HG03521 (cell line): ENCODE results near the gene GOPC.
"Not testable (repeated sequence)": the region's sequence is repeated elsewhere in the genome, so short reads cannot be mapped to it uniquely, and the experiment has no call there.

Experiments
- ATAC-seq: cut with Tn5 transposase; IDR thresholded peaks from one replicate; pipeline ENCODE4 v1.9.1; 2021; ENCODE audit warnings: mild to moderate bottlenecking, moderate library complexity; ENCODE audit not compliant: unreplicated experiment

Gene GOPC

DNA sequence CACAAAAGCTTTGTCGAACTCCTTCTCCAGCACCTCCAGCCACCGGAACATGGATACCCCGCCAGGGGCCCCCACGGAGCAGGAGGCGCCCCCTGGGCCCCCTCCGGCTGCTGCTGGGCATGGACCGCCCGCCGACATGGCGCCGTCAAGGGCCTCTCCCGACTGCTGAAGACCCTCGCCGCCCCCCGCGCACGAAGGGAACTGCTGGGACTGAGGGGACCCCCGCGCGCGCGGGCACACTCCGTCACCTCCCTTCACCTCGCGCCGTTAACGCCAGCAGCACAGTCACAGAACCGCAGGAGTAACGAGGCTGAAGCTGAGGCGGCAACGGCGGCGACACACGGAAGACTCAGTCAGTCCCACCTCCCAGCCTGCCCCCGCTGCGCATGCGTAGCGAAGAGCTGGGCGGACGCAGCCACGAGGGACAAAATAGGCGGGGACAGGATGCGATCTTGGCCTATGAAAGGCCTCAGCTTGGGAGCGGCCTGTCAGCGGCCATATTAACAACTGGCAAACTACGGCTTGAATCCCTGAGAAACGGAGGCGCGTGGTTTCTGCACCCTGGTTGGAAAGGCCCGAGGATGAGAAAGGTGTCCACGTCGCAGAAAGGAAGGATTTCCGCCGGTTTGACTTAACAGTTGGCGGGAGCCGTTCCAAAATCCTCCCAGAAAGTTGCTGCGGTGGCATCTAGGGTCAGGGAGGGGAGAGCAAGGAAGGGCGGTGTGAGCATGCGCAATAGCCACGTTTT, at the start of gene GOPC:
Gene GOPC, minus strand, starts transcription at position 361 of the 748 bp plus-strand sequence. Its CDS starts 223 bp downstream, at position 138.
- ATAC-seq, result peak; percentile 89

DNA sequence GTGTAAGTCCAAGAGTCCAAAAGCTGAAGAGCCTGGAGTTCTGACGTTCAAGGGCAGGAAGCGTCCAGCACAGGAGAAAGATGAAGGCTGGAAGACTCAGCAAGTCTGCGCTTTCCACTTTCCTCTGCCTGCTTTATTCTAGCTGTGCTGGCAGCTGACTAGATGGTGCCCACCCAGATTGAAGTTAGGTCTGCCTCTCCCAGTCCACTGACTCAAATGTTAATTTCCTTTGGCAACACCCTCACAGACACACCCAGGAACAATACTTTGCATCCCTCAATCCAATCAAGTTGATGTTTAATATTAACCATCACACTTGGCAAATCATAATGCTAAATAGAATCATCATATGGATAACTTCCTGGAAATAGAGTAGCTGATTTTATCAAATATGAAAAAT, 49.7 kb upstream of the GOPC start:
- not testable (repeated sequence) for ATAC-seq

DNA sequence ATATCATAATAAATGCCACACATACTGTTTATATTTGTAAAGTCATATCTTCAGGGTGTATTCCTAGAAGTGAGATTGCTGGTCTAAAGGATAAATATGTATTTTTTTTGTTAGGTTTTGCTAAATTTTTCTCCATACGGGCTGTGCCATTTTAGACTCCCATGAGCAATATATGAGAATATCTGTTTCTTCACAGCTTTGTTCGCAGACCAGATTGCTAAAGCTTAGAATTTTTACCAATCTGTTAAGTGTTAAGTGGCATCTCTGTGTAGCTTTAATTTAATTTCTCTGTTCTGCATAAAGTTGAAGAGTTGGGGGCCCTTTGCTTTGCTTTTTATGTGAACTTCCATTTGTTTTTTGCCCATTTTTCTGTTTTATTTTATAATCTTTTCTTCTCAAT, 40.7 kb upstream of the GOPC start:
- ATAC-seq, result no peak

DNA sequence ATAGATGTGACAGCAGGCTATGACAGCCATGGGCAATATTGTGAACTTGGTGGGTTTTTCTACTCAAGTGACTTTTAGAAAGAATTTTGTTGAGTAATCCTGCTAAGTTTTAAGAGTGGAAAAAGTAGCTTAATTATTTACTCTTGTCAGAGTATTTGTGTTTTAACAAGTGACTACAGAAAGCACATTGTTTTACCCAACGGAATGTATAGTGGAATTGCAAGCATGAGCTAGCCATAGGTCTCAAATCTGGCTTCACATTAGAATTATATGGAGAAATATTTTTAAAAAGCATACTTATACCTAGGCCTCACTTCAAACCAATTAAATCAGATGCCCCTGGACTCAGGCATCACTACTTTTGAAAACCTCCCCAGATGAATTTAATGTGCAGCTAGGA, 35.5 kb upstream of the GOPC start:
- no peak for ATAC-seq

DNA sequence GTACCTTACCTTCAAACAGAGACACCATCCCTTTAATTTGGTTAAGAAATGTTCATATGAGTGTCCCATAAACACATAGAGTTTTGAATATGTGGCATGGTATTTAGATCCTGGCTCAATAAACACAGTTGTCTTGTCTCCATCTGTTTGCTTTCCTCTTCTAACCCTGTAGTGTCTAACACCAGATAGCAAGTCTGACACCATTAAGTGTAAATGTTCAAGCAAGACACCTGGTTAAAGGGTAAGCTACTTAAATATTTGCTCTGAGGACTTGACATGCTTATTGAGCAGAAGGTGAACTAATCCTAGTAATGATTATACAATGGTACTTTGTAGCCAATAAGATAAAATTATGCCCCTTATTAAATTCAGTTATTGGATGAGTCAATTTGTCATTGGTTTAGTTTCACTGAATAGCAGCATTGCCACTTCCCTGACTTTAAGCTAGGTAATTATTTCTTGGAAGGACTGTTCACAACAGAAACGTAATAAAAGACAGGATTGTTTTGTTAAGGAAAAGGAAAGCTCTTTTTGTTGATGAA, 26.9 kb upstream of the GOPC start:
- ATAC-seq, result no peak

DNA sequence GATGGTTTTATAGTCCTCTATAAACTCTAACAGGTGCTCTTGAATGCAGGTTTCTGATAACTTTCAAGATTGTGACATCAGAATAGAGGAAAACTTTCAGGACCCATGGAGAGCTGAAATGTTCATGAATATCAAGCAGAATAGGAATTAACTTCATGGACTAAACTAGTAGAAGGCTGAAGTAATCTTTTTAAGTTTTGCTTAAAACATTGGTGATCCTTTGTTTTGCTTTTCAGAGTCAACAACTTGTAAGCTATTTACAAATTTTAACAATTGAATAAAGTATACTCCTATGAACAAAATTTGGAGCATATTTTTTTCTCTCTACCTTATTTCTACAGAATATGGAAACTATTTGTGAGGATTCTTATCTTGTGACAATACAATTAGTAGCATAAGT, 25.2 kb upstream of the GOPC start:
- ATAC-seq, result no peak

DNA sequence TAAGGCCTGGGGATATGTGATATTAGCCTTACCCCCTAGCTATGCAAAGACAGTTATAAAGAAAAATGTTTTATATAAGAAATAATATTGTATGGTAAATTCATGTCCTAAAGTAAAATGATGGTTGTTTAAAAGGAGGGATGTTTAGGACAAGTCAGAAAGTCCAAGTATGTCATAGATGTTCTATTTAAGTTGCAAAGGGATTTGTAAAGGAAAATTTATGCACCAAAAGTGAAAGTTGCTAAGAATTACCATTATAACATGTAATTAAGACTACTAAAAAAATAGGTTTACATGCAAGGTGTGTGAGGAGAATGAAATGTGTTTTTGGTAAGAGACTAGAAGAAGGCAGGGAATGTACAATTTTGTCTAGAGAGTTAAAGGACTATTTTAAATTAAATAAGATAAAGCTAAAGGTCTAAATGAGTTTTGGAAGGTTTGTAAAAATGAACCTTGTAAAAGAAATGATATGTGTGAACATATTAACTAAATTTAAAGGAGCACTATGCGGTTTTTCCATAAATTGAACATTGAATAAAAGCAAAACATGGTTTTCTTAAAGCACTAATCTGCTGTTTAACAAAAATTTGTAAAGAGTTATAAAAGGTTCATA, 22.7 kb upstream of the GOPC start:
- no peak for ATAC-seq

DNA sequence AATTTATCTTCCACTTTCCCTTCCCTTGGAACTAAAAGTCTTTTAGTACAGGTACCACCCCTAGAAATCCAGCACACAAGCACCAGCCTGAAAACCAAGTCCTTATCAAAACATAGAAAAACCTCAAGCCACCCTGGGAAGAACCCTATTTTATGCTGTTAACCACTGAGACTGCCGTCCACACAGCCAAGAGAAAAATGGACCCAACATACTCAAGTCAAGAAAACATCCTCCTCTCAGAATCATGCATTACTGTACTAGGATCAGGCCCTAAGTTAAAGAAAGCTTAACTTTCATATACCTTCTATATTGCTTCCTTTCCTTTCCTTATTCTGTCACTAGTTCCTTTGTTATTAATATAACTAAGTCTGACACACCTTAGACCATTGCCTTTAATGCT, 16.9 kb upstream of the GOPC start:
- no peak for ATAC-seq

DNA sequence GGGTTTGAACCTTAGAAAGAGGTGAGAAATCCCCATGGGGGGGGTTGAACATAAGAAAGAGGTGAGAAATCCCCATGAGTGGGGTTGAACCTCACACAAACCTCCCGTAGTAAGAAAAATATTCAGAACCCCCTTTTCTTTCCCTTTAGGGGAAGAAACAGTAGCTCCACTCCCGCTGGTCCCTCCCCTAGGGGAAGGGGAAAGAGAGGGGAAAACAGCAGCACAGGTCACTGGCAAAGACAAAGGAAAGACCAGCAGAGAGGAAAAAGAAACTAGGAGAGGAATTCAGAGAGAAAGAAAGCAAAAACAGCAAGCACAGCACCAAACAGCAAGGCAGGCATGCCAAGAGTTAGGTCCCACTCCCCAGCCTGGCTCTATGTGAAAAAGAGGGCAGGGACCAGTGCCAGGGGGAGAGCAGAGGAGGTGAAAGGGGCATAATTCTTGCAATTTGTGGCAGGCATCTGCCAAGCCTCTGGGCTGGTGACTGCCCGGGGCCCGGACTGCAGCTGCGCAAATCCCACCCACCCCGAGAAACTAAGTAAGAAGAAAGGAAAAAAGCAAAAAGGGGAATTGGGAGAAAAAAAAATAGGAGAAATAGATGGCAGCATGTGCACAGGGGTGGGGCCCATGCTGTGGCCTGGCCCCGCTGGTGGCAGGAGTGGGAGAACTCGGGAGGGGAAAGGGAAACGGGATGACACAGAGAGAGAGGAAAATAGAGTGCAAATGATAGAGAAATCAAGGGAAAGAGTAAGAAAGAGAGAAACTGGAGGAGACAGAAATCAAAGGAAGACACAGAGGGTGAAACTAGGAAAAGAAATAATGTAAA, 15.1 kb upstream of the GOPC start:
- ATAC-seq, result no peak

DNA sequence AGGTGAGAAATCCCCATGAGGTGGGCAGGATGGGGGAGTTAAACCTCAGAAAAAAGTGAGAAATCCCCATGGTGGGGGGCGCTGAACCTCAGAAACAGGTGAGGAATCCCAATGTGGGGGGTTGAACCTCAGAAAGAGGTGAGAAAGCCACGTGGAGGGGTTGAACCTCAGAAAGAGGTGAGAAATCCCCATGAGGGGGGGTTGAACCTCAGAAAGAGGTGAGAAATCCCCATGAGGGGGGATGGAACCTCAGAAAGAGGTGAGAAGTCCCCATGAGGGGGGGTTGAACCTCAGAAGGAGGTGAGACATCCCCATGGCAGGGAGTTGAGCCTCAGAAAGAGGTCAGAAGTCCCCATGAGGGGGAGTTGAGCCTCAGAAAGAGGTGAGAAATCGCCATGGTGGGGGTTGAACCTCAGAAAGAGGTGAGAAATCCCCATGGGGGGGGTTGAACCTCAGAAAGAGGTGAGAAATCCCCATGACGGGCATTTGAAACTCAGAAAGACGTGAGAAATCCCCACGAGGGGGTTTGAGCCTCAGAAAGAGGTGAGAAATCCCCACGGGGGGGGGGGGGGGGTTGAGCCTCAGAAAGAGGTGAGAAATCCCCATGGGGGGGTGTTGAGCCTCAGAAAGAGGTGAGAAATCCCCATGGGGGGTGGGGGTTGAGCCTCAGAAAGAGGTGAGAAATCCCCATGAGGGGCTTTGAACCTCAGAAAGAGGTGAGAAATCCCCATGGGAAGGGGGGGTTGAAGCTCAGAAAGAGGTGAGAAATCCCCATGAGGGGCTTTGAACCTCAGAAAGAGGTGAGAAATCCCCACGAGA, 14.3 kb upstream of the GOPC start:
- ATAC-seq, result no peak

DNA sequence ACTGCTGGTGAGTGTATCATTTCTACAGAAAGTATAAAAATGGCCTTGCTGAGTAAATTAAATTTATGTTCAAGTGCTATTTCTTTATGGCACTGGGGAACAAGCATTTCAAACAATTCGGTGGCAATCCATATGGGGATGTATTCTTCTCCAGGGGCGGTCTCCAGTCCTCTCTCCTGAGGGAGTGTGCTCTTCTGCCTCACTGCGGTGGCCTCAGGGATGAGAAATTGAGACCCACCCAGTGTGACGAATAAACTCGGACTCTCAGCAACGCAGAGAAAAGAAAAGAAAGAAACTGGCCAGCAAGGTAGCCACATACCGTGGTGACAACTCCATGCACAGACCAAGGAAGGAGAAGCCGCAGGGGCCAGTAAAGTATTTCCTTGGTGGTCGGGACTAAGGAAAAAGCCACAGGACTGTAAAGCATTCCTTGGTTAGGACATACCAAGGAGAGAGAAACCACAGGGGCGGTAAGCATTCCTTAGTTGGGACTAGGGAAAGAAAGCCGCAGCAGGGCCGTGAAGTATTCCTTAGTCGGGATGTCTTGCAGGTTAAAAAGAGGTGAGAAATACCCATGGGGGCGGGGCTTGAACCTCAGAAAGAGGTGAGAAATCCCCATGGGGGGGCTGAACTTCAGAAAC, 13.6 kb upstream of the GOPC start:
- ATAC-seq, result no peak

DNA sequence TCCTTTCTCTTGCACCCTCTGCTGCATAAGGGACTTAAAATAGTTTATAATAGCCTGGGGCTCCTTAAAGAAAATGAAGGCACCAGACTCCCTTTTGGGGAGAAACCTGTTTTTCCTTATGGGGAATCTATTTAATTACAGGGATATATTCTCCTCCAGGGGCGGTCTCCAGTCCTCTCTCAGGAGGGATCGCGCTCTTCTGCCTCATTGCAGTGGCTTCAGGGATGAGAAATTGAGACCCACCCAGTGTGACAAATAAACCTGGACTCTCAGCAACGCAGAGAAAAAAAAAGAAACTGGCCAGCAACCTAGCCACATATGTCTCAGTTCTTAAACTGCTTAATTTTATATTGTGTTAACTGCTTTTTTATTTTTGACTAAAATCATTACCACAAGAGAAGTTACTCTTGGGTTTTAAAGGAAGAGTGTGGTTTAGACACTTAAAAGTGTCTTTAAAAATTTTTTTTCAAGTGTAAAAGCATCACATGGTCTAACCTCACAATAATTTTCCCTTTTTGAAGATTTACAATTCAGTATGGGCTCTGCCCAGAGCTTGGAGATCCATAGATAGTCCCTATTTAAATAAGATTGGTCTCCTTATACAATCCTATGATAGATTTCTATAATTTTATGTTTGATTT, 11.7 kb upstream of the GOPC start:
- ATAC-seq, result no peak

DNA sequence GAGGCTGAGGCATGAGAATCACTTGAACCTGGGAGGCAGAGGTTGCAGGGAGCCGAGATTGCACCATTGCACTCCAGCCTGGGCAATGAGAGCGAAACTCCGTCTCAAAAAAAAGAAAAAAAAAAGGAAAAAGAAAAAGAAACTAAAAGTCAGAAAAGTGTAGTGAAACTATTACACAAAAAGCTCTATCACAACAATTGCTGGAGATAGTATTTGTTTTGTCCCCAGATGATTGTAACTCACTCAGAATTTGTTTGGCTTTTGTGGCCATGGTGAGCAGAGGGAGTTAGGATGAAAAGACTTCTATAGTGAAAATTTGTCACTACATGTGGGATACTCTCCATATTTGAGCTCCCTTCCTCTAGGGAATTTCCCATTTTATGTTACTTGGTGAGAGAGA, 5.2 kb upstream of the GOPC start:
- ATAC-seq, result no peak

DNA sequence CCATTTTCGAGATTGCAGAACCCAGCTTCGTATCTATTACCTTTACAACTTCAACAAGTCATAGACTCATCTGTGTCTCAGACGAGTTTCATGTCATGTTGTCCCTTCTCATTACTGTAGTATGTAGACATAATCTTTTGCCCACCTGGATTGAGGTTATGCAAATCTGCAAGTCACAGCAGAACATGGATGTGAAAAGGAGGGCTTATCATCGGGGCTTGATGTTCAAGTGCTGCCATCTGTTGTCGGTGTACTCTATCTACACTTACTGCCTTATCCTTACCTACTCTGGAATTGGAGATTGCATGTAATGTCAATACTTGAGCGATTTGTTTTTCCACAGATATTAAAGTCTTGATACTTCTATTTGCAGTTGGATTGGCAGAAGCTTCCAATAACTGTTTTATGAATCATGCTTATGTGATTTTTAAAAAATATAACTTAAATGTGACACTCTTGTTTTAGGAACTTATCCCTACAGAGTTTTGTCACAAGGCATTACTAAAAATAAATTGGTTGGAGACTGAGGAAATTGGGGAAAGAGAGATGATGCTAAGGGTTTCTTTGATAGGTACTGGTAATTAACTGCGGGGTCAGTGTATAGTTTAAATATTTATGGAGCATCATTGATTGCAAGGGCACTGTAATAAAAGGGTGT, 3.0 kb upstream of the GOPC start:
- peak; percentile 39 for ATAC-seq

DNA sequence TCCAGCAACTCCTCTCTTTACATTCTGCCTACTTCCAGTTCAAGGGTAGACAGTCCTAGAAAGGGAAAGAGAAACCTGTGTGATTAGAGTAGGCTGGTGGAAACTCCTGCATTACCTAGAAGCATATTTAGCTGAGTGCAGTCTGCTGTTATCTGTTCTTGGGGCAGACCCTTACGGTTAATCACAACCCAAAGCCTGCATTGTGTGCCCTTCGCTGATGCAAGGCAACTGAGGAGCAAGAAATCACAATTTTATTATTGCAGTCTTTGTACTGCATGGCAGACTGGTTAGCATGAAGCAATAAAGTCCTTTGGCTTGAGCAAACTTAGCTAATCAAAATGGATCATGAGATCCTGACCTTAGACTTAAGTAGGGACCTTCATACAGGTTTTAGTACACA, 1.5 kb upstream of the GOPC start:
- ATAC-seq, result no peak

DNA sequence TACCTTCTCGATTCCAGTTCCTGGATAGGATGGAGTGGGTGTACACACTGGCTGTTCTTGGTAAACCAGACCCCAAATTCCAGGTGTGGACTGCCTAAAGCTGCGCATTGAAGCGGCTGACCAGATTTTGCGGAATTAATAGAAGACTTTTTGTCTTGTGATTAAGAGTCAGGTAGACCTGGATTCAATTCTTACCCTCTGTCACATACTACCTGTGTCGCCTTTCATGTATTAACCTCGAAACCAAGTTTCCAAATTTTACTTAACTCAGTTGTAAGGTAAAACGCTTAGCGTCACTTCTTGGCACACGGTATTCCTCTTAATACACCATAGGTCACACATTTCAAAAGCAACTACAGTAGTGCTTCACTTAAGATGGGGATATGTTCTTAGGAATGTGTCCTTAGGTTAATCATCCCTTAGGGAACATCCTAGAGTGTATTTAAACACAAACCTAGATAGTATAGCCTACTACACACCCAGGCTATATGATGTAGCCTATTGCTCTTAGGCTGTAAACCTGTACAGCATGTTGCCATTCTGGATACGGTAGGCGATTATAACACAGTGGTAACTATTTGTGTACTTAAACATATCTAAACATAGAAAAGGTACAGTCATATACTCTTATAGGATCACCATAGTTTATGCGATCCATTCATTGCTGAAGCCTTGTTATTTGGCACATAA, 733 bp upstream of the GOPC start:
- no peak for ATAC-seq

DNA sequence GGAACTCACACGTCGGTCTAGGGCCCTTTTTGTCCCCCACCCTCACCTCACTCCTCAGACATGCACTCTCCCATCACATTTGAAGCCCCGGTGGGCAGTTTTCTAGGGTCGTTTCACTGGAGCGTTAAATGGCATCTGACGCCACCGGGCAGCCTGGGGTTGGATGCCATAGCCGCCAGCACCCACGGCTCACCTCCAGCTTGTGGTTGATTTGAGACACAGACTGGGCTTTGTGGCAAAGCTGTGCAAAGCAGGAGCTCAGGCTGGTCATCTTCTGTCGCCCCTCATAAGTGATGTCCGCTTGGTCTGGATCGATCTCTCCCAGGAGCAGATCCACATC, 530 bp downstream of the GOPC start:
- peak; percentile 18 for ATAC-seq

DNA sequence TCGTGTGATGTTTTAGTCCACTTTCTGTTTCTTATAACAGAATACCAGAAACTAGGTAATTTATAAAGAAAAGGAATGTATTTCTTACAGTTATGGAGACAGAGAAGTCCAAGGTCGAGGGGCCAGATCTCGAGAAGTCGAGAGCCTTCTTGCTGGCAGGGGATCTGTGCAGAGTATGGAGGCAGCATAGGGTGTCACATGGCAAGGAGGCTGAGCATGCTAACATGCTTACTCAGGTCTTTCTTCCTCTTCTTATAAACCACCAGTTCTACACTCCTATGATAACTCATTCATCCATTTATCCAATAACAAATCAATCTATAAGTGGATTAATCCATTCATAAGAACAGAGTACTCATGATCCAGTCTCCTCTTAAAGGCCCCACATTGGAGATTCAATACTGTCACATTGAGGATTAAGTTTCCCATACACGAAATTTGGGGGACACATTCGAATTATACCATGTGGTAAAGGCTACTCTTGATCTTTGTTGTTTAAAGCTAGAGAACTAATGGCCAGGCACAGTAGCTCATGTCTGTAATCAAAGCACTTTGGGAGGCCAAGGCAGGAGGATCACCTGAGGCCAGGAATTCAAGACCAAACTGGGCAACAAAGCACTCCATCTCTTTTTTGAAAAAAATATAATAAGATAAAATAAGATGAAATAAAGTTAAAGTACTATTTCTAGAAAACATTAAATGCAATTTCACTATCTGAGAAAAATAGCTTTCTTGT, 2.1 kb downstream of the GOPC start:
- no peak for ATAC-seq
